NCI-H748 treated with DMSO at 0.1 percent for 48 hours (cell line): ENCODE results near the gene PARVG.

Experiments used
- DNase-seq: peaks from one replicate; lab custom pipeline; 2025; lab: John Stamatoyannopoulos, UW

PARVG gene

DNA sequence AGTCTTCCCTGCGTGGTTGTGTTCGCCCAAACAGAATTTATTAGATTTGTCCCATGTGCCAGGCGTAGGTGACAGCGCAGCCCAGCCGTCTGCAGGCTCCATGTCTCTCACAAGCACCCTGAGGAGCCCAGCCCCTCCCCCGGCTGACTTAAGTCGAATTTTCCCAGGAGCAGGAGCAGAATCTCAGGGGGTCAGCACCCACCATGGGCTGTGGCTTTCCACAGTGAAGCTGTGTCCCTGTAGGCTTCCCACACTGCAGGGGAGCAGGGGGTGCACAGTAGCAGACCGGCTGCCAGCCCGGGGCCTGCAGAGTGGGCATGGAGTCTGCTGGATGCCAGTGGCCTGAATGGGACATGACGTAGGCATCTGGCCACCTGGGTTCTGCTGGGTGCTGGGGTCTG is 16.0 kb downstream of the PARVG start:
- DNase-seq: no peak

DNA sequence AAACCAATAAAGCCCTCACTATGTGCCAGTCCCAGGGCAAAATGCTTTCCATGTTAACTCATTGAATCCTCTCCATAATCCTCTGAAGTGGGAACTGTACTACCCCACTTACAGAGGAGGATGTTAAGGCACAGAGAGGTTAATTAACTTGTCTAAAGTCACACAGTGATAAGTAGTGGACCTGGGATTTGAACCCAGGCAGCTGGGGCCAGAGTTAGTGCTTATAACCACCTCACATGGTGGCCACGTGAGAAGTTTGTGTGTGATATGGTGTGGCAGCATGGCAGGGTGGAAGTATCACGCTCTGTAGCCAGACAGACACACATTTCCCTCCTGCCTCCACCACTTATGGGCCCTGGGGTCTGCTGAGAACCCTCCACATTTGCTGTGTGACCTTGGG is 16.5 kb downstream of the PARVG start:
- no peak for DNase-seq

GRCh38 chr22:44199164-44199563 is 18.4 kb downstream of the PARVG start:
- no peak for DNase-seq

- DNase-seq: no peak
Observed at GRCh38 chr22:44199866-44200265, 19.1 kb downstream of the PARVG start.

DNA sequence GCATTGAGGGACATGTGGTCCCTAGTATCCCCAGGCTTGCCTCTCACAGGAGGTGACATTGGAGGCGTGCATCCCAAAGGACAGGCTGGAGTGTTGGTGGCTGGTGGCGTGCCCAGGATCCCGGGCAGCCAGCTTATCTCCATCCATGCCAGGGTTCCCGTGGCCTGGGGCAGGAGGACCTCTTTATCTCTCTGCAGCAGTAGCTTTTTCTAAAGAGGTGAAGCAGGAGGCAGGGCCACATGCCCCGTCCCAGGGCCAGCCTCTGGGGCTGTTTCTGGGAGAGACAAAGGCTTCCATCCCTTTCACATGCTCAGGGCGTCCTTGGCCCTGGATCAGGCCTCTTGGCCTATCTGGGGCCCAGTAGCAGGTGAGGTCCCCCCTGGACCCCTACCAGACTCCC is 19.7 kb downstream of the PARVG start:
- no peak for DNase-seq

DNA sequence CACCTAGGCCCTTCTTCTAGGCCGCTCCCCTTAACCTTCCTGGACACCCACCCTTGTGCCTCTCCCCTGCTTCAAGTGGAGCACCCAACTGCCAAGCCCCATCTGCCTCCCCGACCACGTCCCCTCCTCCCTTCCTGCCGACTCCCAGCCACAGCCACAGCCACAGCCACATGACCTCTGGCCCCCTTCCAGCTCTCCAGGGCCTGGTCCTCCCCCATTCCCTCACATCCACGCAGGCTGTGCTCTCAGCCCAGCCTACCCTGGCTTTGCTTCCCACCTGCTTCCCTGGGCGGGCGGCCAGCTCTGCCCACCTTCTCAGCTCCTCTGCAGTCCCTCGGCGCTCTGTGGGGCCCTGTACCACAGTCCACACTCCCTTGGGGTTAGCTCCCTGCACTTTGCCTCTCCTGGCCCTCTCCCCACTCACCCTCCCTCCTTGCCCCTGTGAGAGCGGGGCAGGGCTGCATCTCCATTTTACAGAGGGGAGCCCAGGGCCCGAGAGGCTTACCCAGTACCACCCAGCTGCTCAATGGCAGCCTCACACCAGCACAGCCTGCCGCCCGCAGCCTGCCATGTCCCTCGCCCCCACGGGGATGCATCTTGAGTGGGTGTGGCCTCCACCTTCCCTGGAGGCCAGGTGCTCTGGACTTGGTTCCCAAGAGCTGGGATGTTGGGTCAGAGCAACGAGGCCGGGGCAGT is 20.3 kb downstream of the PARVG start:
- DNase-seq: no peak

- no peak for DNase-seq
Observed at GRCh38 chr22:44201665-44202064, 20.9 kb downstream of the PARVG start.

DNA sequence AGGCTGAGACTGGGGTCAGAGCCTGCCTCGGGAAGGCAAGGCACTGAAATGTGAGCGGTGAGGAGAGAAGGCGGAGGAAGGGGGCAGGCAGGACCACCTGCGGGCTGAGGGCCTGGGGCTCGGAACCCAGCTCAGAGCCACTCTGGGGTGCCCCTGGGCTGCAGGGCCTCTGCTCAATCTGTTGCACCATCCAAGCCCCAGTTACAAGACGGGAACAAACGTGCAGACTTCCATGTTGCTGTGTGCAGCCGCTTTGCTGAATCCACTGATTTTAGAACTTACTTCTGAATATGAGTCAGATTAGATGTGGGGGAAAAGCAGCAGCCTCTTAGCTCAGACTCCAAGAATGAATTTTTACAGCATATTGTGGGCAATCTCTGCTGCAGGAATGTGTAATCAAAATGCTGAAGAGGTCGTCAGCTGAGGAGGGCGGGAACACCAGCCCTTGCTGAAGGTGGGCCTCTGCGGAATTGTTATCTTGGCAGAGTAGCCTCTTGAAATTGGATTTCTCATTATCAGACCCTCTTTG is 21.6 kb downstream of the PARVG start:
- no peak for DNase-seq

GRCh38 chr22:44203203-44203602 is 22.5 kb downstream of the PARVG start:
- no peak for DNase-seq

GRCh38 chr22:44204739-44205515 is 24.2 kb downstream of the PARVG start:
- no peak for DNase-seq

DNA sequence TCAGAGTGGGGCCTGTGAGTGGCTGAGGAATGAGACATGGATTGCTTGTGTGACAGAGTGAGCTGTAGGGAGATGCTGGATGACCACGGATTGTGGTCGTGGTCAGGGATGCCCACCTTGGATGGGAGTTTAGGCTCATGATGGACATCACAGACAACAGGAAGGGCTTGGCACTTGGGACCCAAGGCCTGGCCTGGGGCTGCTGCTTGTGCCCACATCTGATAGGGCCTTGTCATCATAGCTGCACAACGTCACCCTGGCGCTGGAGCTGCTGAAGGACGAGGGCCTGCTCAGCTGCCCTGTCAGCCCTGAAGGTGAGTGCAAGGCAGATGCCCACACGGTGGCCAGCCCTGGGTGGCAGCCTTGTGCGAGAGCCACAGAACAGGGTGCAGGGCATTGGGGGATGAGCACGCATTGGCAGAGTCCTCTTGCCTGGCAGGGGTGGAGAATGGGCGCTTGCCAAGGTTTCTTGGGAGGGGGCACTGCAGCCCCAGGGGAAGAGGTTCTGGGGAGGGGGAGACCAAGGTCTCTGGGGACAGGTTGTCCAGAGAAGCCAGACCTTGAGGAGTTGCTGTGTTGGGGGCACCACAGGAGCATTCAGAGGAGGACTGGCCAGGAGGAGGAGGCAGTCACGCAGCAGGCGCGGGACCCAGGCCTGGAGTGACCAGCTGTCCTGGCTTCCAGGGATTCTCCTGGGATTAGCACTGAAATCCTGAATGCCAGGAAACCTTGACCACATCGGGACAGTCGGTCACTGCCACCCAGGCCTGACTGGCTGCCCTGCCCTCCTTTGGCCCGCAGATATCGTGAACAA is 25.0 kb downstream of the PARVG start:
- no peak for DNase-seq

GRCh38 chr22:44206330-44206645 is 25.6 kb downstream of the PARVG start:
- no peak for DNase-seq

DNA sequence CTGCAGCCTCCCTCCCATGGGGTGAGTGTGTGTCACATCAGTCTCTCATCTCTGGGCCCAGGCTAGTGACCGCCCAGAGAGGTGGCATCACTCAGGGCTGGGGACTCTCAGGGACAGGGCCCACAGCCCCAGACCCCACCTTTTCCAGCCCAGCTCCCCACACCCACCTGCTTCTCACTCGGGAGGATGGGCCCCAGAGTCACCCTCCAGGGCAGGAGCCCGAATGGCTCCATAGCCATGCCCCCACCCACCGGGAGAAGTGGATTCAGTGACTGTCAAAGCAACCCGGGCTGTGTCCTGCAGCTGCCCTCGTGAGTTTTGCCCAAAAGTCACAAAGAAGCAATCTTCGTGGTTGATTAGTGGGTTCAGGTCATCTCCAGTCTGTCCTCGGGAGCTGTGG is 26.0 kb downstream of the PARVG start:
- DNase-seq: no peak

DNA sequence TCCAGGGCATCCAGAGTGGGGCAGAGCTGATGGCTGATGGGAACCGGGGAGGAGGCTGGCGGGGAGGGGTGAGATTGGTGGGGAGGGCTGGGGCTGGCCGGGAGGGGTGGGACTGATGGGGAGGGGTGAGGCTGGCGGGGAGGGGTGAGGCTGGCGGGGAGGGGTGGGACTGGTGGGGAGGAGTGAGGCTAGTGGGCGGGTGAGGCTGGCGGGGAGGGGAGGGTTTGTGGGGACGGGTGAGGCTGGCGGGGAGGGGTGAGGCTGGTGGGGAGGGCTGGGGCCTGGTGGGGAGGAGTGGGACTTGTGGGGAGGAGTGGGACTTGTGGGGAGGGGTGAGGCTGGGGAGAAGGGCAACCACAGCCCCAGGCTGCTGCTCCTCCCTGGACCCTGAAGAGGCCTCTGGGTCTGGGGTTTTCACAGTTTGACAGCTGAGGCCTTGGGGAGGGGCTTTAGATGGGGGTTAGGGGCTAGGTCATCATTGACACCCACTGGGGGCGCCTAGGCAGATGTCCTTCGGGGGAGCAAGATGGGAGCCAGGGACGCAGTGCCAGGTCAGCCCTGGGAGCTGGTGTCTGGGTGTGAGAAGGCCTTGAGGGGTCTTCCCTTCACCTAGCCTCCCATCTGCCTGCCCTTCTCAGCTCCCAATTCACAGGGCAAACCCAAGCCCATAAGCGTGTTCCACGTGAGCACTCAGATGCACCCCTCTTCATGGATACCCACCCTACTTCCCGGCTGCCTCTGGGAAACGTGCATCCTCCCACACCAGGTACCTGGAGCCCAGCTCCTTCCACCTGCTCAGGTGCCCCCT is 26.7 kb downstream of the PARVG start:
- no peak for DNase-seq

DNA sequence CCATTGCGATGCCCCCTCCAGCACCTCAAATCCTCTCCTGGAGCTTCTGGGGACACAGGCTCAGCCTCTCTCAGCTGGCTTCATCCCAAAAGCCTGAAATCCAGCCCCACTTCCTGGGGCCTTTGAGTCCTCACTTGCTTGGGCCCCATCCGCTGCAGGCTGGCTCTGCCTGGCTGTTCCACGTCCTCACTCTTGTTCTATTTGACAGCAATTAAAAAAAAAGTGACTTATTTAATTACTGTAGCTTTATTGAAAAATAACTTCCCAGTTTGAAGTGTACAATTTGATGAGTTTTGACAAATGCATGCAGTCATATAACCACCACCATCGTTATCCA is 27.2 kb downstream of the PARVG start:
- DNase-seq: no peak

GRCh38 chr22:44209343-44209742 is 28.6 kb downstream of the PARVG start:
- DNase-seq: no peak

DNA sequence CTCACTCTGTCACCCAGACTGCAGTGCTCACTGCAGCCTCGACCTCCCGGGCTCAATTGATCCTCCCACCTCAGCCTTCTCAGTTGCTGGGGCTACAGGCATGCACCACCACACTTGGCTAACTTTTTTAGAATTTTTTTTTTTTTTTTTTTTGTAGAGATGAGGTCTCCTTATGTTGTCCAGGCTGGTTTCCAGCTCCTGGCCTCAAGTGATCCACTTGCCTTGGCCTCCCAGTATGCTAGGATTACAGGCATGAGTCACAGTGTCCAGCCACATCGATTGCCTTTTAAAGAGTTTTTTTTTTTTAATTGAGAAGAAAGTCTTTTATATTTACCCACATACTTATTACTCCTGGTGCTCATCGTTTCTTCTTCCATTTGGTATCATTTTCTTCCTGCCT is 30.0 kb downstream of the PARVG start:
- DNase-seq: no peak

DNA sequence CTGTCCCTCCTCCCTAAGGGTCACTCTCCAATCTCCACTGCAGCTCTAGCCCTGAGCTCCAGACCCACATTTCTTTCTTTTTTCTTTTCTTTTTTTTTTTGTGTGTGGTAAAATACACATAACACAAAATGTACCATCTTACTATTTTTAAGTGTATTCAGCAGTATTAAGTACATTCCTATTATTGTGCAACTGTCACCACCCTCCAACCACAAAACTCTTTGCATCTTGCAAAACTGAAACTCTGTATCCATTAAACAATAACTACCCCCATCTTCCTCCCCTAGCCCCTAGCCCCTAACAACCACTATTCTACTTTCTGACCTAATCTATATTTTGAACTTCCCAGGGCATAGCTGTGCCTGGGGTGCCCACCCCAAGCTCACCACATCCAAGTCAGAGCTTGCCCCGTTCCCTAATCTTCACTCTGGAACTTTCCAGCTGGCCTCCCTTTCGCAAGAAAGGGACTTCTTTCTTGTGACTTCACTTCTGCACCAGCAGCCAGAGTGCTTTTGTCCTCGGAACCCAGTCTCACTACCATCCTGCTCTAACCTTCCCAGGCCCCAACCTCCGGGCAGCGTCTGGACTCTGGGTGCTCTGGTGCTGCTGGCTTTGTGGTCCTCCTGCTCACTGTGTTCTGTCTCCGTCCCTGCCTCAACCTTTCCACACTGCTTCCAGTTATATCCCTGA is 30.7 kb downstream of the PARVG start:
- DNase-seq: no peak

GRCh38 chr22:44211946-44212930 is 31.5 kb downstream of the PARVG start:
- DNase-seq: no peak

DNA sequence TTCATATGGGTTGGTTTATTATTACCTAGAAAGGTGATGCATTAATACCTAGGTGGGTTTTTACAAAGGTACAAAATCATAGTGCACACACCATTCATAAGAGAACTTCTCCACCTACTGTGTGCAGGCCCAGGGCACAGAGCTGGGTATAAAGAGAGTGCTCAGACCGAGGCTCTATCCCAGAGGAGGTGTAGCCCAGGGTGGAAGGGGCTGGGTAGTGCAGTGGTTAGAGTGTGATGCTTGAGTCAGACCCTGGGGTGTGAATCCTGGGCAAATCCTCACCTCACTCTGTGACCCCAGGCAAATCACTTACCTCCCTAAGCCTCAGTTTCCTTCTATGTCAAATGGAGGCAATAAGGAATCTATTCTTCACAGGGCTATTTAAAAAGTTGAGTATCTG is 32.2 kb downstream of the PARVG start:
- no peak for DNase-seq
